ENCODE results near the gene DAP. TPM values are rescaled to one million over a fixed set of nuclear protein-coding genes. Genes with fewer than 3 reads are reported as not detected.

Gene DAP
- total and polyA plus RNA-seq, 2 of the 13 experiments (the other 11 are each of a cell fraction or from before 2014, with no cell fraction given), result 22.0 to 57.5 TPM

Small RNA genes within 50 kb of the gene (small RNA-seq; reads per million reads assigned to genes)
- 0 reads per million in 3 experiments for gene AC012629.4 (ENCODE audit: insufficient read depth in 2 of 3, insufficient read length in 3 of 3, low read depth in 2 of 3, low replicate concordance in 1 of 3)

Other genes with a start within 250 kb of the DAP start
- 0.02 TPM in 1 of 2 replicates, not detected in the other for gene ANKRD33B, start 197.2 kb downstream of the DAP start, total RNA-seq (2016; rRNA removed; fragmentation: Illumina TruSeq; extraction: Trizol)
- not detected in 2 replicates for gene ANKRD33B, start 197.2 kb downstream of the DAP start, polyA plus RNA-seq (2011; rRNA removed)

Data from HepG2 (cell line).